ENCODE data around the gene EGFLAM.

EGFLAM gene

DNA sequence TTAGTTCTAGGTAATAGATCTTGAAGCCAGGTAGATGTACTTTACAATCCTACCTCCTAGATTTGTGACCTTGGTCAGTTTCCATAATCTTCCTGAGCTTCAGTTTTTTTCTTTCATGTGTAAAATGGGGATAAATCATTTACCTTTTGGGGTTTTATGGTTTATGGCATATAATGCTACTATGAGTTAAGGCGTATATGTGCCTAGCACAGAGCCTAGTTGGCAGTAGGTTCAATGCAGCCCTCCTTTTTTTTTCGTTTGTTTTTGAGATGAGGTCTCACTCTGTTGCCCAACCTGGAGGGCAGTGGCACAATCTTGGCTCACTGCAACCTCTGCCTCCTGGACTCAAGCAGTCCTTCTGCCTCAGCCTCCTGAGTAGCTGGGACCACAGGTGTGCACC is 28.8 kb downstream of the EGFLAM start:
- FAIRE-seq, result no peak
- no peak for DNase-seq (ENCODE audit: insufficient read length, low spot score)
- no peak for TF ChIP-seq POLR2A (IDR thresholded peaks at IDR 0.05; ENCODE audit: low read depth, low read length)

DNA sequence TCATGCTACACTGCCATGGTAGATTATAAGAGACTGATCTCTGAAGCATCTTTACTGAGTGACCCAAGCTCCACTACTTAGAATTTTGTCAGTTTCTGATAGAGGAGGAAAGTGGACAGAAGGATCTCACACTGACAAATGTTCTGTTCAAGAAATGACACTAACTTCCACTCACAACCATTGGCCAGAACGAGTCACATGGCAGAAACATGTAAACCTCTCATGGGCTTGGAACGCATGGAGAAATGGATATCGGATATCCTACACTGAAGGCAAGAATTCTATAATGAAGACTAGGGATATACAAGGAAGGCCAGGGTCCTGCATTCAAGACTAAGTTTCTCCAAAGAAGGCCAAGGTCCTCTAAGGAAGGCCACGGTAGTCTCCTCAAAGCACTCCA is 31.1 kb downstream of the EGFLAM start:
- TF ChIP-seq POLR2A (IDR thresholded peaks at IDR 0.05; ENCODE audit: low read depth, low read length), result no peak
- FAIRE-seq, result no peak

DNA sequence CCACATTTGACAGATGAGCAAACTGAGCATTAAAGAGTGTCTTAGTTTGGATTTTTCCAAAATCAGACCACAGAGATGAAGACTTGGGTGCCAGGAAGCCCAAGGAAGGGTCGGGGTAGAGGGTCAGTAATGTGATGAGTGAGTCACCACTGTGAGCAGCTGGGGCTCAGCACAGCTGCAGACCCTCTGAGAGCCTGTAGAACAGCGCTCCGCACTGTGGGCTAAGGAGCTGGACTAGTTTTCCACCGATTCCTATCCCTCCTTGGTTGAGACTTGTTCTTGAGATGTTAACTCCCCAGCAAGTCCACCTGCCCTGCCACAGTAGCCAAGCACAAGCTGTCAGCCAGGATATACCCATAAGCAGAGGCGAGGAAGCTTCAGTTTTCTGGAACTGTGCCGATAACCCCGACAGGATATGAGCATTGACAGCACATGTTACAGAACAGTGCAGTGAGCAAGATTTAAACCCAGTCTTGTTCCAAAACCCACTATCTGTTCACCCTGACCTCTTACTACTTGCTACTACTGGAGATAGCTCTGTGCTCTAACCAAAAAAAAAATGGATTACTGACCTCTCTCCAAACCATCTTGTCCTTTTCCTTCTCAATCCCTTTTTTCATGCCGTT is 31.8 kb downstream of the EGFLAM start:
- no peak for FAIRE-seq
- no peak for DNase-seq (ENCODE audit: insufficient read length, low spot score)
- no peak for TF ChIP-seq POLR2A (IDR thresholded peaks at IDR 0.05; ENCODE audit: low read depth, low read length)

More for the DNA sequence above, 31.1 kb downstream of the EGFLAM start:
- no peak for DNase-seq (ENCODE audit: insufficient read length, low spot score)

DNA sequence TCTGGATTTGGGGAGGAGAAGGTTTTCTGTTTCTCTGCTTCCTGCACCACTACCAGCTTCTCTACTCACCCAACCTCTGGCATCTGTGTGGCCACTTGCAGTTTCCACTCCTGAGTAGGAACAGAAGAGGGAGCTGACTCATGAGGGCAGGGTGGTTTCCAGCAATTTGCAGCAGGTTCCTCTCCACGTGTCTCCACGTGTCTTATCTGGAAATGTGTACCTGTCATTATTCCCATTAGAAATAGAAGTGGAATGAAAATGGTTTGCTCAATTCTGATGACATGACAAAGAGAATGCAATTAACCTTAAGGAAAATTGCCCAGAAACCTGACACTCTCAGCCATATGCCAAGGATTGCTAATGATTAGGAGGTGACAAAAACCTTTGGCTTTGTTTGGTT is 33.0 kb downstream of the EGFLAM start:
- no peak for DNase-seq (ENCODE audit: insufficient read length, low spot score)
- no peak for FAIRE-seq
- TF ChIP-seq POLR2A (IDR thresholded peaks at IDR 0.05; ENCODE audit: low read depth, low read length), result no peak

DNA sequence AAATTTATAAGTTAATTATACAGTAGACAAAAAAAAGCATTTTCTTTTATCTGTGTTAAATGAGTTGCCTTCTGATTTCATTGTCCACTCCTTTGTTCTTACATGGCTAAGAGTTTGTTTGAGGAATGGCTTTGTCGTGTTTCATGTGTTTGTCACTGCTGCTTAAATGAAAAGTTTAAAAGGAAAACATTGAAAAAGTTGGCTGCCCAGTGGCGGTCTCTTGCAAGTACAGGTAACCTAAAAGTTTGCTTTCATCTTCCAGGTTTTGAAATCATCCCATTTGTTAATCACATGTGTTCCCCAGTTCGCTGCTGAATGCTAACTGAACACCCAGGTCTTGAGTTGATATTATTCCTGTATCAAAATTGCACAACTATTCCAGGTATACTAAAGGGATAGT is 33.9 kb downstream of the EGFLAM start:
- FAIRE-seq (no peak), DNase-seq (ENCODE audit: insufficient read length, low spot score) (no peak)
- no peak for TF ChIP-seq POLR2A (IDR thresholded peaks at IDR 0.05; ENCODE audit: low read depth, low read length)

DNA sequence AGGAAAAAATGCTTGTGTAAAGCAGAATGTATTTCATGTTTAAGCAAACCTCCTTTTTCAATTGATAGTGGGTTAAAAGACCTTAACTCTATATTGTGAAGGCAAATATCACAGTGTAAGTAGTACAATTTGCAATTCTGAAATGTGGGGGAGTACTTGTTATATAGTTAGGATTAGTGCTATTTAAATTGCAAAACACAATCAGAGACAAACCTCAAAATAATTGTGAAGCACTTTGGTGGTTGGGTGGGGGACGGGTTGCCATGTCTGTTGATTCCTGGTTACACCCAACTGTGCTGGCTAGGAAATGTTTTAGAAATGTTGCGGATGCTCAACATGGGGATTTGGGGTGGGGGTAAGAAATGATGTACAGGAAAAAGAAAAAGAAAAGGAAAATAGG is 37.4 kb downstream of the EGFLAM start:
- no peak for FAIRE-seq
- DNase-seq (ENCODE audit: insufficient read length, low spot score), result no peak
- no peak for TF ChIP-seq POLR2A (IDR thresholded peaks at IDR 0.05; ENCODE audit: low read depth, low read length)

DNA sequence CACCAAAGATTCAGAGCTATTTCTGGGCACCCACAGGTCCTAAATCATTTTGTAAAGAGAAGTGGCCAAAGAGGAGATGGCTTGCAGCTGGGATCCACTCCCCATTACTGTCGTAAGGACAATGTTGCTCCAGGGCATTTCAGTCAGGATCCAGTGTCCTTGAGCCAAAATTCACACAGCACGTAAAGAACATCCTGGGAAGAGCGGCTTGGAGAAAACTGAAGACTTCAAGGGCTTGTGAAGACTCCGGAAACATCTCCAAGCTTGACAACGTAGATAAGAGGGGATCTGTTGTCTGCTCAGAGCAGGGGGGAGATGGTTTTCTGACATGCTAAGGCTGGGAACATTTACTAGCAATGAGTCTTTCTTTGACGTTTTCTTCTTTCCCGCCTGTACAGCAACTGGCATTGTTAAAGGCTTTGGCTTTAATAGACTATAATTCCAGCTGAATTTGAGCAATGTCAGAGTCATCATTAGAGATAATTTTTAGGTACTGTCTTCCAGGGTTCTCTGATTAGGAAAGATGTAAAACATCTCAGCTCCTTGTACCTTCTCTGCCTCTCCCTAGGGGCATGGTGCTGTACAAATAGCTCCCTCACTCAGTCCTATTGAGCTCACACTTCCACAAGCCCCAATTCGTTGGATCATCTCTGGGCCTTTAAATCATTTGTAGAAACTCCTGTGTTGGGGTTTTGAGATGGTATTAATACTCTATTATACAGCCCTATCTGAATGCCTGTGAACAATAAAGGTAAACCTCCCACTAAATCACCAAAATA is 39.7 kb downstream of the EGFLAM start:
- TF ChIP-seq POLR2A (IDR thresholded peaks at IDR 0.05; ENCODE audit: low read depth, low read length), result no peak
- DNase-seq (ENCODE audit: insufficient read length, low spot score) (no peak), FAIRE-seq (no peak)

DNA sequence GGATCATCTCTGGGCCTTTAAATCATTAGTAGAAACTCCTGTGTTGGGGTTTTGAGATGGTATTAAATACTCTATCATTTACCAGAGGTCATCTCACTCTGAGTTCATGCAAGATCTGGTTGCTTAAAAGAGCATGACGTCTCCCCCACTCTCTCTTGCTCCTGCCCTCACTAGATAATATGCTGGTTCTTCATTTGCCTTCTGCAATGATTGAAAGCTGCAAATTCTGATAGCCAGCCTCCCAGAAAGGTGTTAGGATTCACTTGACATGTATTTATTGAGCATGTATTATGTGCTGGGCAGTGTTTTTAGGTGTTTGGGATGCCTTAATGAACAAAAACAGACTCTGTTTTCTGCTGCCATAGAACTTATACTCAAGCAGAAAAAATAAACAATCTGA is 41.2 kb downstream of the EGFLAM start:
- no peak for FAIRE-seq
- no peak for DNase-seq (ENCODE audit: insufficient read length, low spot score)
- TF ChIP-seq POLR2A (IDR thresholded peaks at IDR 0.05; ENCODE audit: low read depth, low read length), result no peak

DNA sequence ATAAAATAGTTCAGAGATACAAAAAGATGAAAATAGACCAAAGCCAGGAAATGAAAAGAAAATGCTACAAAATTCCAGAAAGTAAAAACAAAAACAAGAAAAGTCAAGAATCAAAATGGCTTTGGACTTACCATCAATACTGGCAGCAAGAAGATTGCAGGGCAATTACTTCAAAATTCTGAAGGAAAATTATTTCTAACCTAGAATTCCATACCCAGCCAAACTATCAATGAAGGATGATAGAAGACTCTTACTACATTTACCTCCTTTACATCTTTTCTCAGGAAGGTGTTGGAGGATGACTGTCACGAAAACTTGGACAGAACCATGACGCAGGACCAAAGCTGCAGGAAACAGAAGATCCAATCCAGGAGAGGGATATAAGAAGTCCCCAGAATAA is 46.8 kb downstream of the EGFLAM start:
- no peak for TF ChIP-seq POLR2A (IDR thresholded peaks at IDR 0.05; ENCODE audit: low read depth, low read length)
- DNase-seq (ENCODE audit: insufficient read length, low spot score) (no peak), FAIRE-seq (no peak)

DNA sequence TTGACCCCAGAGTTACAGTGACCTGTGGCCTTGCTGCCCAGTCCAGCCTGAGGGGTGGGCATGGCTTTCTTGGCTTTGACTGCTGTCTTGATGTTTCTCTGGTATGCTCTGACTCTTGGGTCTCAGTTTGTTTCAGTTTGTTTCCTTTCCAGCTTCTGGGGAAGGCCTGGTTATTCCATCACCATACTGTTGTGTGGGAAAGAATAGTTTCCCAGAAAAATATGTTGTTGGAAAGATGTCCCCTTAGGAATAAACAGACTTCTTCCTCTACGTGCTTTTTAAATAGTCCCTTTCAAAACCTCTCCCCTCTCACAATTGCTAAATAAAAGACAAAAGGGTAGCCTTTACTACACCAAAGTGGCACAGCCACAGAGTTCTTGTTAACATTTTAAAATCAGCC is 49.5 kb downstream of the EGFLAM start:
- FAIRE-seq (no peak), DNase-seq (ENCODE audit: insufficient read length, low spot score) (no peak)
- no peak for TF ChIP-seq POLR2A (IDR thresholded peaks at IDR 0.05; ENCODE audit: low read depth, low read length)

DNA sequence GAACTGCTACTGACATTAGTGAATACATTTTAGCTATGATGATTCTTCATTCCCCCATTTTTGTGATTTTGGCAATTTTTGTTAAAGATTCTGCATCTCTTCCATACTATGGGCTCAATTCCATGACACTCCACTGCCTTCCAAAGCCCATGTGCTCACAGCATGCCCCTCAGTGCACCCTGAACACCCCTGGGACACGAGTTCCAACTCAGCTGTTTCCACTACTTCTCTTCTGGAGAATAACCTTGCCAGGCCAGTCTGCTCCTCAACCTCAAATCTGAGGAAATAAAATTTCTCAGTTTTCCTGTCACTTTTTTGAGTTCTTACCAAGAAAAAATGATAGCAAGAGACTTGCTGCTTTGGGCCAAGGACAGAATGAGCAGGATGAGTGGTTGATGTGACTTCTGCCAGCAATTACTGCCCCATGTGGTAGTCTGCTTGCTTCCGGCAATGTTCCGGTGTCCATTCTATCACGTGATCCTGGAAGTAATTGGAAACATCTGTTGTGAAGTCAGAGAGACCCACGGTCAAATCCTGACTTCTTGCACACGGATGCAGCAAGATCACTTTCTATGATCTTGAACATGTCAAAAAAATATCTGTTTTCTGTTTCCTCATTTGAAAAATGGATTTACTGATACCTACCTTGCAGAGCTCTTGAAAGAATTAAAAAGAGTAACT is 58.3 kb downstream of the EGFLAM start:
- FAIRE-seq (no peak), DNase-seq (ENCODE audit: insufficient read length, low spot score) (no peak)

DNA sequence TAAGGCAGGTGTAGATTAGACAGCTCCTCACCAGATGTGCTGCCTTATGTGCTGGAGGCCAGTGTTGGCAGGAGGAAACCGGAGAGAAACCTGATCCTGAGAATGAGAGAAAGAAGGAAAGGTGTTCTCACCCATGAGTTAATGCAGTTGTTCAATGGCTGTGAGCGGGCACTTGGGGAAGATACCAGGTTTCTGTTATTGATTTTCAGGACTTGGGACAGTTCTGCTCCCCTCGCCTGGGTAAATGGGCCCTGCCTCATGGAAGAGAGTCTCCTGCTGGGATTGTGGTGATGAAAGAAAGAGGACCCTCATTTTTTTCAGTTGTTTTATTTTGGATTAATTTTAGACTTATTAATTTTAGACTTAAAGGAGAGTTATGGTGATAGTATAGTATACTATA is 59.5 kb downstream of the EGFLAM start:
- no peak for TF ChIP-seq POLR2A (IDR thresholded peaks at IDR 0.05; ENCODE audit: low read depth, low read length)
- FAIRE-seq (no peak), DNase-seq (ENCODE audit: insufficient read length, low spot score) (no peak)

More for the DNA sequence above, 58.3 kb downstream of the EGFLAM start:
- TF ChIP-seq POLR2A (IDR thresholded peaks at IDR 0.05; ENCODE audit: low read depth, low read length), result no peak

DNA sequence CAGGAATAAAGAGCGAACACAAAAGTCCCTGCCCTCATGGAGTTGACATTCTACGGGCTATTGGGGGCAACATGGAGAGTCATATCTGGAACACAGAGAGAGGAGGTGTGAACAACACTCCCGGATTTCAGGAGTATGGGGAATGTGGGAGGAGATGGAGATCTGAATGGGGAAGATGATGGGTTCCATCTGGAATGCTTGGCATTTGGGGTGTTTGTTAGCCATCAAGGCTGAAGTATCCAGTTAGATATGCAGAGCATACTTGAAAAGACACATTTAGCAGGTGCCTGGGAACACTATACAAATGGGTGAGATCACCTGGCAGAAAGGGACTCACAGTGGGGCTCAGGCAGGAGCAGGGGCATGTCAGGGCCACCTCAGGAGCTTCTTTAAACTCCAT is 61.1 kb downstream of the EGFLAM start:
- no peak for TF ChIP-seq POLR2A (IDR thresholded peaks at IDR 0.05; ENCODE audit: low read depth, low read length)
- FAIRE-seq (no peak), DNase-seq (ENCODE audit: insufficient read length, low spot score) (no peak)

DNA sequence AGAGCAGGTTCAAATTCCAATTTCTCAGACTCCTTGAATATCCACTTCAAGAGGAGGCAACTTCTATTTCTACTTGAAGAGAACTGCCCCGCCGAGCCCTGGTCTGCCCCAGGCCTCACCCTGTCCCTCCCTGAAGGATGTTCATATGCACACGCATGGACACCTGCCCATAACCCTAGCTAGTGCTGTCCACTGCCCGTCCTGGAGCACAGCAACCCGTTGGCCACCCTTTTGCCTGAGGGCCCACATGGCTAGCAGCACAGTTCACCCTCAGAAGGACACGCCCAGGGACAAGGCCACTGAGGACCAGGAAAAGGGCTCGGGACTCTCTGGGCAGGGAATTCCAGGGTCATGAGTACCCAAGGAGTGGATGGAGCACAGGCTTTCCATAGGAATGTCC is 63.6 kb downstream of the EGFLAM start:
- no peak for DNase-seq (ENCODE audit: insufficient read length, low spot score)
- FAIRE-seq, result no peak
- TF ChIP-seq POLR2A (IDR thresholded peaks at IDR 0.05; ENCODE audit: low read depth, low read length), result no peak
